SIG-M5 (cell line): ENCODE results near the gene BRCA2.
"Not testable (repeated sequence)": the region's sequence is repeated elsewhere in the genome, so short reads cannot be mapped to it uniquely, and the experiment has no call there.

Source experiments
- DNase-seq: peaks from one replicate; lab custom pipeline; 2025; lab: John Stamatoyannopoulos, UW

The BRCA2 gene

DNA sequence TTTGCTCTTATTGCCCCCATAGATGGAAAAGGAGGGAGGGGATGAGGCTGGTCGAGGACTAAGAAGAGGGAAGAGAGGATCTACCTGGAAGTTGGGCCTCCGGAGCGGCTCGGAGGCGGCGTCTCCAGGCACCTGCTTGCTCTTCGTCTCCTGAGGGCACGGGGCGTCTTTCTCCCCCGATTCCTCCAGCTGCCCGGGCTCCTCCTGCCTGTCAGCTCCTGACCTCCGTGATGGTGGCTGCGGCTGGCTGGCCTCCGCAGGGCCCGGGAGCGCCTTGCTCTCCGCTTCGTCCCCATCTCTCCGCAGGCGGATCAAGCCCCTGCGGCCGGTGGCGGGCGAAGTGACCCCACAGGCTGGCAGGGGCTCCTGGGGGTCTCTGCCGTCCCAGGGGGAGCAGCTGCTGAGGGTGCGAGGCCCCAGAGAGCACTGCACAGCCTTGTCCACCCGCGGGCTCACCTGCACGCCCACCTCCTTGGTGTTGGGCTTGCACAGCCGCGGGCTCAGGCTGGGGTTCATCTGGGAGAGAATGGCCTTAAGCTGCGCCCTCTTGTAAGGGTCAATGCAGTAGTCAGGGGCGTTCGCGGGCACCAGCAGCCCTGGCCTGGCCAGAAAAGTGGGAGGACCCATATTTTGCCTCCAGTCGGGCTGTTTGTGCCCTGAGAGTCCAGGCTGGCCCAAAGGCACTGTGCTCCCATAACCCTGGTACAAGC is 4.0 kb upstream of the BRCA2 start:
- DNase-seq, result no peak

DNA sequence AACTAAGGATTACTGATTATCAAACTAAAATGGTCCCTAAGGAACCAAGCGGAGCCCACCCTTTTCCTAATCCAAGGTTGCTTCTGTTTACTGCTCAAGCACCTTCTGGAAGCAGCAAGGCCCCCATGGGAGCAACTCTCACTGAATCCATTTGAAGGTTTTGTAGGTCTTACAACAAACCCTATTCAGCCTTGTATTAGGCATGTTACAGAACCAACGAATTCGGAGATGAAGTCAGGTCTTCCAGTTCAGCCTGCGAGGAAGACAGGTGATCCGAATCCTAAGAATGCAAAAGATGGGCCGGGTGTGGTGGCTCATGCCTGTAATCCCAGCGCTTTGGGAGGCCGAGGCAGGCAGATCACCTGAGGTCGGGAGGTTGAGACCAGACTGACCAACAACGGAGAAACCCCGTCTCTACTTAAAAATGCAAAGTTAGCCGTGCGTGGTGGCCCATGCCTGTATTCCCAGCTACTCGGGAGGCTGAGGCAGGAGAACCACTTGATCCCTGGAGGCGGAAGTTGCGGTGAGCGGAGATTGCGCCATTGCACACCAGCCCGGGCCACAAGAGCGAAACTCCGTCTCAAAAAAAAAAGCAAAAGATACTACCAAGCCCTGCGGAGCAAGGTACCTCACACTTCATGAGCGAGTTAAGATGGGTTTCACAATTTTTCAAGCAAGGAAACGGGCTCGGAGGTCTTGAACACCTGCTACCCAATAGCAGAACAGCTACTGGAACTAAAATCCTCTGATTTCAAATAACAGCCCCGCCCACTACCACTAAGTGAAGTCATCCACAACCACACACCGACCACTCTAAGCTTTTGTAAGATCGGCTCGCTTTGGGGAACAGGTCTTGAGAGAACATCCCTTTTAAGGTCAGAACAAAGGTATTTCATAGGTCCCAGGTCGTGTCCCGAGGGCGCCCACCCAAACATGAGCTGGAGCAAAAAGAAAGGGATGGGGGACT is 754 bp upstream of the BRCA2 start:
- peak; percentile 97 for DNase-seq

DNA sequence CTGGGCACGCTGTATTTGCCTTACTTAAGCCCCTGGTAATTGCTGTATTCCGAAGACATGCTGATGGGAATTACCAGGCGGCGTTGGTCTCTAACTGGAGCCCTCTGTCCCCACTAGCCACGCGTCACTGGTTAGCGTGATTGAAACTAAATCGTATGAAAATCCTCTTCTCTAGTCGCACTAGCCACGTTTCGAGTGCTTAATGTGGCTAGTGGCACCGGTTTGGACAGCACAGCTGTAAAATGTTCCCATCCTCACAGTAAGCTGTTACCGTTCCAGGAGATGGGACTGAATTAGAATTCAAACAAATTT is 676 bp downstream of the BRCA2 start:
- DNase-seq, result no peak

DNA sequence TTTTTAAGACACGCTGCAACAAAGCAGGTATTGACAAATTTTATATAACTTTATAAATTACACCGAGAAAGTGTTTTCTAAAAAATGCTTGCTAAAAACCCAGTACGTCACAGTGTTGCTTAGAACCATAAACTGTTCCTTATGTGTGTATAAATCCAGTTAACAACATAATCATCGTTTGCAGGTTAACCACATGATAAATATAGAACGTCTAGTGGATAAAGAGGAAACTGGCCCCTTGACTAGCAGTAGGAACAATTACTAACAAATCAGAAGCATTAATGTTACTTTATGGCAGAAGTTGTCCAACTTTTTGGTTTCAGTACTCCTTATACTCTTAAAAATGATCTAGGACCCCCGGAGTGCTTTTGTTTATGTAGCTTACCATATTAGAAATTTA is 1.2 kb downstream of the BRCA2 start:
- peak; percentile 57 for DNase-seq

GRCh38 chr13:32317716-32318465 is 2.6 kb downstream of the BRCA2 start:
- DNase-seq, result peak; percentile 12

DNA sequence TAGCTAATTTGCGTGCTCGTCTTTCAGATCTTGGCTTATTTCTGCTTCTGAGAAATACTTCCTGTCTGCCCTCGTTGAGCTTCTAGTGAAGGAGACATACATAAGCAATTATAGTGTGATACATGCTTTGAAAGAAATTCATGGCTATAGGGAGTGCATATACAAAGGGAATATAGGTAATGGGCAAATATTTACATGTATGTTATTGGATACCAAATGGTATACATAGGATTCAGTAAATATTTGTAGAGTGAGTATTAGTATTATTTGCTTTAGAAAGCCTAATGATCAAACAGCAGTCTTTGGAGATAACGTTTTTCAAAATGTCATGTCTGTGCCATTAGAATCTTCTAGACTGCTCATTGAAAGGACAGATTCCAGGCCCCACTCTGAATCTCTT is 5.2 kb downstream of the BRCA2 start:
- DNase-seq, result no peak

DNA sequence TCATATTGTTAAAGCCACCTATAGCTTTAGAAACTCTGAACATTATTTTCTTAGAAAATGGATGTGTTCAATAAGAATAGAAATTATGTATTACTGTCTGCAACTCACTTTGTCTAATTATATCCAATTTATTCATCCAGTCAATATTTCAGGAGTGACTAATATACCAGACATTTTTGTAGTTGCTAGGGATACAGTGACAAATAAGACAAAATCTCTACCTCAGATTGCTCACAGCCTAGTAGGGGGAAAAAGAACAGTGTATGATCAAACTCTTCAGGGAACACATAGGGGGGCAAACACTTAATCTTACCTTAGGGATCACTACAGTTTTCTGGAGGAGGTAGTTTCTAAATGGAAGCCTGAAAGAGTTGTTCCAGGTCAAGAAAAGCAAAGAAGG is 8.6 kb downstream of the BRCA2 start:
- no peak for DNase-seq

DNA sequence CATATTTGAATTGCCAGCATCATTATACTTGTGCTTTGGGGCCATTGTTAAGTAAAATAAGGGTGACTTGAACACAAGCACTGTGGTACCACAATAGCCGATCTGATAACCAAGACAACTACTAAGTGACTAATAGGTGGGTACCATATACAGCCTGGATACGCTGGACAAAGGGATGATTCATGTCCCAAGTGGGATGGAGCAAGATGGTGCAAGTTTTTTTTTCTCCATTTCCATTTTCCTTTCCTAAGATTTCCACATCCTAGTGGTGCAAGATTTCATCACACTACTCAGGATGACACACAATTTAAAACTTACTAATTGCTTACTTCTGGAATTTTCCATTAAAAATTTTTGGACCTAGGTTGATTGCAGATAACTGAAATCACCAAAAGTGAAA is 15.1 kb downstream of the BRCA2 start:
- no peak for DNase-seq

DNA sequence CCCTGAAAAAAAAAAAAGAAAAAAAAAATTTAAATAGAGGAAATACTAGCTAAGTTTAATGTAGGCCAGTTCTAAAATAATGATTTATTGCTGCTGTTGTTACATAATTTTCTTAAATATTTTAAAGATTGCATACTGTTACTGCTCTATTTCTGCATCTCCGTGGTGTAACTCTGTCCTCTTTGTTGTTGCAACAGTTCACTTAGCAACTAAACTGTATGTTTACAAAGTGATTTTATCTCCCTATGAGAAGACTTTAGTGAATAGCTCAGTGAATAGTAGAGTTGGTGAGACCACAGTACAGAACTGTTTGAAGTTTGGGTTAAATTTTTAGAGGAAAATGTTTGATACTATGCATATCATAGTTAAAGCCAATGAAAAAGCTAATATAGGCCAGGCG is 19.4 kb downstream of the BRCA2 start:
- peak; percentile 15 for DNase-seq

- no peak for DNase-seq
These were observed 25.6 kb downstream of the BRCA2 start for GRCh38 chr13:32340914-32341313.

GRCh38 chr13:32347651-32348050 is 32.3 kb downstream of the BRCA2 start:
- no peak for DNase-seq

GRCh38 chr13:32350839-32351441 is 35.6 kb downstream of the BRCA2 start:
- not testable (repeated sequence) for DNase-seq

DNA sequence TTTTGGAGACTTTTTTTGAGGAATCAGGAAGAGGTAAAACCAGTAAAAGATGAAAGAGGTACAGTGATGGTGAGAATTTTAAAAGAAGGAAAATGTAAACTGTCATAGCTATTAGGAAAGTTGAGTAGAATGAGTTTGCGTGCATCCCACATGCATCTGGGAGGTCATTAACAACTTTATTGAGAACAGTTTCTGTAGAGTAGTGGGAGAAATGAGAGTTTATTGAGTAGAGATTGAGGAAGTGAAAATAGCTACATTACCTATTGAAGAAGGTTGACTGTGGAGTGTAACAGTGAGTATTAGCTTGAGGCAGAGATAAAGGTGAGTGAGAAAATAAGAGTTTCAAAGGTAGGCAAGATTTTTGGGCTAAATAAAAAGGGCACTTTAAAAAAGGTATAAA is 38.7 kb downstream of the BRCA2 start:
- no peak for DNase-seq

GRCh38 chr13:32355935-32356334 is 40.6 kb downstream of the BRCA2 start:
- DNase-seq, result not testable (repeated sequence)

DNA sequence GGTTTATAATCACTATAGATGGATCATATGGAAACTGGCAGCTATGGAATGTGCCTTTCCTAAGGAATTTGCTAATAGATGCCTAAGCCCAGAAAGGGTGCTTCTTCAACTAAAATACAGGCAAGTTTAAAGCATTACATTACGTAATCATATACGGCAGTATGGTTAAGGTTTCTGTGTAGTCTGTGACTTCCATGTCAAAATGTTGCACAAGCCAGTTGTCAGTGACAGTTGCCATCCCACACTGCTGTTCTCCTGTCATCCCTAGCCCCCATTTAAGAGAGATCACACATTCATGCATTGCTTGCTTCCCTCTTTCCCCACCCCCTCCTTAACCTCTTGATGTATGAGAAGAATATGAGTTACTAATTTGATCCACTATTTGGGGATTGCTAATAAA is 47.3 kb downstream of the BRCA2 start:
- DNase-seq, result no peak

GRCh38 chr13:32370805-32371204 is 55.5 kb downstream of the BRCA2 start:
- no peak for DNase-seq

DNA sequence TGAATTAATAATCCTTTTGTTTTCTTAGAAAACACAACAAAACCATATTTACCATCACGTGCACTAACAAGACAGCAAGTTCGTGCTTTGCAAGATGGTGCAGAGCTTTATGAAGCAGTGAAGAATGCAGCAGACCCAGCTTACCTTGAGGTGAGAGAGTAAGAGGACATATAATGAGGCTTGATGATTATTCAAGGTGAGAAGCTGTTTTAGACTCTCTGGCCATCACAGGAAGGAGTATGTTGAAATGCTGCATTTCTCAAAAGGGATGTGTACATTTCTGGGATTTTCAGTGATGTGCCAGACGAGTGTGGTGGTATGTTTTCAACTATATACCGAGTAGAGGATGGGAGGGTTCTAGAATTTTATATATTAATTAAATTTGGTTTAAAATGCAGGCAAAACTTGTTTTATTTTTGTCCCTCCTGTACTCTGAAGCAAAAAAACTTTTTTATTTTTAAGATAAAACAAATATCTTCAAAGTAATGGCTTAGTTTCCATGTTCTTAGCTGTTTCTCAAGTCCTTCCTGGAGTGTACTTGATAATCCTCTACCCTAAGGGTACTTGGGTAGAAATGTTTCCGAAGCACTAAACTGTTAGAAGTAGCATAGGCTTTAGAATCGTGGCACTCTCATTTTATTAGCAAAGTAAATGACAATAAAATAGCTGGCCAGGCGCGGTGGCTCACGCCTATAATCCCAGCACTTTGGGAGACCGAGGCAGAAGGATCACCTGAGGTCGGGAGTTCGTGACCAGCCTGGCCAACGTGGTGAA is 61.5 kb downstream of the BRCA2 start:
- DNase-seq, result no peak

- DNase-seq, result no peak
These were observed 62.7 kb downstream of the BRCA2 start for GRCh38 chr13:32378012-32378411.

DNA sequence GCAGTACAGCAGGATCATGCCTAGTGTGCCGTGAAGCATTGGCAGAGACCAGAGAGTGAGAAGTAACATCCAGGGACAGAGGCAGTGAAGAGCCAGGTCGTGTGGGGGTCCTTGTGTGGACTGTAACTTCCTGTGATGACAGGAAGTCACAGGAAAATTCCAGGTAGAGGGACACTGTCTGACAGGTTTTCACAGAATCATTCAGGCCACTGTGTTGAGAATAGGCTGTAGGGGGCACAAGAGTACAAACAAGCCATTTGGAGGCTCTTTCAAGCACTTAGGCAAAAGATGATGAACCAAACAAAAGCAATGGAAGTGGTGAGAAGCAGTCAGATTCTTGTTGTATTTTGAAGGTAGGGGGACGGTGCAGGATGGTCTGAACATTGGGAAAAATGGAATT is 66.2 kb downstream of the BRCA2 start:
- no peak for DNase-seq

DNA sequence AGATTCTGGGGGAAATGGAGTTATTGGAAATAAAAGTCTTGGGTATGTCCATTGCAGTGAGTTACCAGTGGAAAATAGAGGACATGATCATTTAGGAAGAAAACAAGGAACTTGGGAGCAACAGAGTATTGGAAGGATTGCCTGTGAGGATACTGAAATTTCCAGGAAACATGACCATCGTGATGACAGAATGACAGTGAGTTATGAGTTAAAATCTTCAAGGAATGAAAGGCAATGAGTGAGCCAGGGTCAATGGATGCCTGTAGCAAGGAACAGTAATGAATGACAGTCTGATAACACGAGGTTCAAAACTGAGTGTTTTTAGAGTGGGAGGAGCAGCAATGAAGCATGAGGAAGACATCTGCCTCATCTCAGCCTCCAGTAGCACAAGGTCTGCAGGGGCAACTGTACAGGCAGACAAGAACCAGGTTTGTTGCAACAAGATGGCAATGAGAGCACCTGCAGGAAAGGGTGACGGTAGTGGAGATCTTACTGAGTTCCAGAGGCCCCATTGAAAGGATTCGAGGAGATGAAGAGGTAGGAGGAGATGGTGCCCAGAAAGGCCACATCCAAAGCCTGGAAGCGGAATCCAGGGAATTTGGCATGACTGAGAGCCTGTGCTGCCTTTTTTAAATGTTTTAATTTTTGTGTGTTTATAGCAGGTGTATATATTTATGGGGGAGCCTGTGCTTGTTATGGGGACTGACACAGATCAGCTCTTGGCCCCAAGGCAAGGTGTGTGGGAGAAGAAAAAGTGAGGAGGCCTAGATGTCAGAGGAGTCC is 68.7 kb downstream of the BRCA2 start:
- no peak for DNase-seq

DNA sequence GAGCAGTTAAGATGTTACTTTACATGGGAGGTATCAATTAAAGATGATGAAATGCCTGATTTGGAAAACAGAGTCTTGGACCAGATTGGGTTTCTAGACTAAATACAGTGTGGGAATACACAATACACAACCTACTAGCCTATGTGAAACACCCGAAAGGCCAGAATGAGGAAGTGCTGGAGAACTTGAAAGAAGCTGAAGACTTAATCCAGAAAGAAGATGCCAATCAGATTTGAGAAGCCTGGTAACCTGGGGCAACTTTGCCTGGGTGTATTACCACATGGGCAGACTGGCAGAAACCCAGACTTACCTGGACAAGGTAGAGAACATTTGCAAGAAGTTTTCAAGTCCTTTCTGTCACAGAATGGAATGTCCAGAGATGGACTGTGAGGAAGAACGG is 69.4 kb downstream of the BRCA2 start:
- DNase-seq, result no peak
